Measurements from ENCODE around the gene AATK. TPM values are rescaled to one million over a fixed set of nuclear protein-coding genes. Genes with fewer than 3 reads are reported as not detected.

Gene AATK
- total RNA-seq, 1 experiment from 2014 or later, result 1.1 TPM

DNA sequence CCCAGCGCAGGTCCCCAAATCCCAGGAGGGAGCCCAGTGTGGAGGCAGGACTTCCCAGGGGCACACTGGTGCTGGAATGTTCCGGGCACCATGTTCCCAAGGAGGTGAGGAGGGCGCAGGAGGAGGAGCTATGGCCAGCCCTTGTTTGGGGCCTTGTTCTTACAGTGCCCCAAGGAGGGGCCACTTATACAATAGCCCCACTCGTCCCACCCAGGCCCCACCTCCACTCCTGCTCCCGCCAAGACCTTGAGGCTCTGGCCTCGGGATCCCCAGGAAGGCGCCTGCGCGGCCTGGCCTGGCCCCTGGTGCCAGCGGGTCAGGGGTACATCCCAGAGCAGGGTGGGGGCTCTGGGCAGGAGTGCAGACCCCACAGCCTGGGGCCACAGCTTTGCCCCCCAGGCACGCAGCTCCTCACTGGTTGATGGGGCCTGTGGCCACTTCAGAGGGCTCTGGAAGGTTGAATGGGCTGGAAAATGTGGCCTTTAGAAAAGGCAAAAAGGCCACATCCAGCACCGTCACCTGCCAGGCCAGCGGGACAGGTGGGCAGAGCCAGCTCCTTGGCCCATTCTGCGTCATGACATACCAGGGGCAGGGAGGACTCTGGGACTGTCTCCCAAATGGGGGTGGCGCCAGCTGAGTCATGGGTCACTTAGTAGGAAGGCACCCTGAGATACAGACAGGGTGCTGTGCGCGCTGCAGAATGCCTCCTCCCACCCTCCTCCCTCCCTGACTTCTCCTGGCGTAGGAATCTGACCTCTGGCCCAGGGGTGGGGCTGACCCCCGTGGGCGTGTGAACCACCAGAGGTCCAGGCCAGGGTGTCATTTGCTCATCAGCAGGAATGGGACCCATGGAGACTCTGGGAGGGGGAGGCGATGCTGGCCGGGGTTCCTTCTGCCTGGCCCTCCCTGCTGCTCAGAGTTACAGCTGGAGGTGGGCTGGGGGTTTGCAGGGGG lies 33.0 kb downstream of the AATK start:
- ChIA-PET CTCF (no interaction called here), POLR2A (ENCODE audit: unreplicated experiment) (no interaction called here)
- Histone ChIP-seq H3K9ac (ENCODE audit: low read length) (no peak overlapping the region), H4K20me1 (ENCODE audit: low read length) (no peaks in the 10 kb centered on the region), H3K27me3 (ENCODE audit: low read length) (no peaks in the 10 kb centered on the region), H3K4me1 (ENCODE audit: insufficient read depth, low read length) (no peaks in the 10 kb centered on the region), H2AFZ (ENCODE audit: low read length) (no peak overlapping the region), H3K4me3 (ENCODE audit: low read length) (no peak overlapping the region), H3K27ac (ENCODE audit: low read length) (no peak overlapping the region), H3K36me3 (ENCODE audit: low read depth, low read length) (no peaks in the 10 kb centered on the region), H3F3A (ENCODE audit: low read length, unreplicated experiment) (no peaks in the 10 kb centered on the region), H3K79me2 (ENCODE audit: low read length) (no peaks in the 10 kb centered on the region), H3K9me3 (ENCODE audit: low read length) (no peaks in the 10 kb centered on the region), H3K4me2 (ENCODE audit: low read length) (no peak overlapping the region), H3K9me2 (replicated peaks; ENCODE audit: low read length) (no peaks in the 10 kb centered on the region)
- intact Hi-C loops (cut with micrococcal nuclease), result no loop called here
- no peak for ATAC-seq
- no TSS peak for BruUV-seq (replicated peaks)
- TF ChIP-seq EZH2phosphoT487 (IDR thresholded peaks at IDR 0.05; ENCODE audit: borderline replicate concordance, low read length) (no peak), EZH2 (IDR thresholded peaks at IDR 0.05; ENCODE audit: low read length, unreplicated experiment) (no peak)
- TF ChIP-seq, protein P1, sequence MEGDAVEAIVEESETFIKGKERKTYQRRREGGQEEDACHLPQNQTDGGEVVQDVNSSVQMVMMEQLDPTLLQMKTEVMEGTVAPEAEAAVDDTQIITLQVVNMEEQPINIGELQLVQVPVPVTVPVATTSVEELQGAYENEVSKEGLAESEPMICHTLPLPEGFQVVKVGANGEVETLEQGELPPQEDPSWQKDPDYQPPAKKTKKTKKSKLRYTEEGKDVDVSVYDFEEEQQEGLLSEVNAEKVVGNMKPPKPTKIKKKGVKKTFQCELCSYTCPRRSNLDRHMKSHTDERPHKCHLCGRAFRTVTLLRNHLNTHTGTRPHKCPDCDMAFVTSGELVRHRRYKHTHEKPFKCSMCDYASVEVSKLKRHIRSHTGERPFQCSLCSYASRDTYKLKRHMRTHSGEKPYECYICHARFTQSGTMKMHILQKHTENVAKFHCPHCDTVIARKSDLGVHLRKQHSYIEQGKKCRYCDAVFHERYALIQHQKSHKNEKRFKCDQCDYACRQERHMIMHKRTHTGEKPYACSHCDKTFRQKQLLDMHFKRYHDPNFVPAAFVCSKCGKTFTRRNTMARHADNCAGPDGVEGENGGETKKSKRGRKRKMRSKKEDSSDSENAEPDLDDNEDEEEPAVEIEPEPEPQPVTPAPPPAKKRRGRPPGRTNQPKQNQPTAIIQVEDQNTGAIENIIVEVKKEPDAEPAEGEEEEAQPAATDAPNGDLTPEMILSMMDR (conservative IDR thresholded peaks at IDR 0.05; ENCODE audit: low read depth, low read length), result no peak
- no peak for DNase-seq

DNA sequence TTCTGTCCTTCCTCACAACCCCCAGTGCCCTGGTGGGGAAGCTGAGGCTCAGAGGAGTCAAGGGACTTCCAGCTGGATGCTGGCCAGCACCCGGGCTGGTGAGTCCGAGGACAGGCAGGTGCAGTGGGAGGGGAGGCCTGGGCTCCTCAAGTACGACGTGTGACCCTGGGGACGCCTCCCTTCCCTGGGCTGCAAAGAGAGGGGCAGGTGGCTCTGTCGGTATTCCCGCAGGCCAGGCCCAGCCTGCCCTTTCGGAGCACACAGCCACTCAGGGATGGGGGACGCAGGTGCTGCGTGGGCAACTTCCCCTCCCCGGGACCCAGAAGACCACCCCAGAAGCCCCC lies 33.9 kb downstream of the AATK start:
- no TSS peak for BruUV-seq (replicated peaks)
- Histone ChIP-seq H2AFZ (ENCODE audit: low read length) (no peak overlapping the region), H3K36me3 (ENCODE audit: low read depth, low read length) (no peaks in the 10 kb centered on the region), H3K4me1 (ENCODE audit: insufficient read depth, low read length) (no peaks in the 10 kb centered on the region), H3K9me3 (ENCODE audit: low read length) (no peaks in the 10 kb centered on the region), H3F3A (ENCODE audit: low read length, unreplicated experiment) (no peaks in the 10 kb centered on the region), H3K9ac (ENCODE audit: low read length) (no peak overlapping the region), H3K4me2 (ENCODE audit: low read length) (no peak overlapping the region), H3K4me3 (ENCODE audit: low read length) (no peak overlapping the region), H3K79me2 (ENCODE audit: low read length) (no peaks in the 10 kb centered on the region), H4K20me1 (ENCODE audit: low read length) (no peaks in the 10 kb centered on the region), H3K9me2 (replicated peaks; ENCODE audit: low read length) (no peaks in the 10 kb centered on the region), H3K27me3 (ENCODE audit: low read length) (no peaks in the 10 kb centered on the region), H3K27ac (ENCODE audit: low read length) (no peak overlapping the region)
- CTCF ChIA-PET, result no interaction called here
- no peak for TF ChIP-seq EZH2 (IDR thresholded peaks at IDR 0.05; ENCODE audit: low read length, unreplicated experiment)
- TF ChIP-seq EZH2phosphoT487 (IDR thresholded peaks at IDR 0.05; ENCODE audit: borderline replicate concordance, low read length), result no peak
- TF ChIP-seq, protein P1 (conservative IDR thresholded peaks at IDR 0.05; ENCODE audit: low read depth, low read length), result no peak
- DNase-seq (no peak), ATAC-seq (no peak)
- intact Hi-C loops (cut with micrococcal nuclease), result no loop called here
- POLR2A ChIA-PET (ENCODE audit: unreplicated experiment), result no interaction called here

DNA sequence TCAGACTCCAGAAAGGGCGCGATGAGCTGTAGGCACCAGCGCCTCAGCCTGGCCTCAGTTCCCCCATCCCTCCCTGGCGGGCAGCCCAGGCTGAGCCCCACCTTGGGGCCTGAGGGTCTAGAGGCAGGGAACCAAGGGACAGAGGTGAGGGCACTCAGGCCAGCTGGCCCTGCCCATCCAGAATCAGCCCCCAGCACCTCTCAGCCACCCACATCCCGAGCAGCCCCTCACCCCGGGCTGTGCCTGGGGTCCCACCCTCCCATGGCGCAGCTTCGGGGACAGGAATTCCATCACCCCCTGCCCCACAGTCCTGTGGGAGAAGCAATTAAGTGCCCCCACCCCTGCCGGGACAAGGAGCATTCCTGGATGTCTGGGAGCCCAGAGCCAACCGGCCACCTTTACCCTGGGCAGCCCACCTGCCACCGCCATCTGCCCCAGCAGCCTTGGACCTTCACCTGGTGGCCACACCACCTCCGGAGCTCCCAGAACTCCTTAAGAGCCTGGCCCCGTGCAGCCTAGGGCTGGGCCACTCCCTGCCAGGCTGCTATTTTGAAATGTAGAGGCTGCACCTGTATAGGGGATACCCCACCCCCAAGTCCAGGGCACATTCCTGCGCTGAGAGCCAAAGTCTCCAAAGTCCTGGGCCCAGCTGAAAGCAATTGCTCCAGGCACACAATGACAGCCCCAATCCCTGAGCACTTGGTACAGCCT lies 34.4 kb downstream of the AATK start:
- Histone ChIP-seq H3K9me3 (ENCODE audit: low read length) (no peaks in the 10 kb centered on the region), H3K27me3 (ENCODE audit: low read length) (no peaks in the 10 kb centered on the region), H3K27ac (ENCODE audit: low read length) (no peak overlapping the region), H3K79me2 (ENCODE audit: low read length) (no peaks in the 10 kb centered on the region), H3K4me3 (ENCODE audit: low read length) (no peak overlapping the region), H3K9me2 (replicated peaks; ENCODE audit: low read length) (no peaks in the 10 kb centered on the region), H3K4me1 (ENCODE audit: insufficient read depth, low read length) (no peaks in the 10 kb centered on the region), H4K20me1 (ENCODE audit: low read length) (no peaks in the 10 kb centered on the region), H3K9ac (ENCODE audit: low read length) (no peak overlapping the region), H3K4me2 (ENCODE audit: low read length) (no peak overlapping the region), H3K36me3 (ENCODE audit: low read depth, low read length) (no peaks in the 10 kb centered on the region), H3F3A (ENCODE audit: low read length, unreplicated experiment) (no peaks in the 10 kb centered on the region), H2AFZ (ENCODE audit: low read length) (no peak overlapping the region)
- POLR2A ChIA-PET (ENCODE audit: unreplicated experiment), result no interaction called here
- TF ChIP-seq, protein P1 (conservative IDR thresholded peaks at IDR 0.05; ENCODE audit: low read depth, low read length), result no peak
- TF ChIP-seq EZH2 (IDR thresholded peaks at IDR 0.05; ENCODE audit: low read length, unreplicated experiment) (no peak), EZH2phosphoT487 (IDR thresholded peaks at IDR 0.05; ENCODE audit: borderline replicate concordance, low read length) (no peak)
- DNase-seq (no peak), ATAC-seq (no peak)
- intact Hi-C loops (cut with micrococcal nuclease), result no loop called here
- CTCF ChIA-PET, result no interaction called here
- no TSS peak for BruUV-seq (replicated peaks)
